Non-pigmented ciliary epithelial cell (primary cell): Measurements from ENCODE around the gene ZNF662.
A peak's percentile ranks its signal among the peaks of the same experiment; 100 is the strongest.

Experiments used
- DNase-seq: peaks from one replicate; pipeline ENCODE4 v3.0.0-alpha.2; 2010; ENCODE audit warnings: low read depth

Gene ZNF662

GRCh38 chr3:42936157-42936981, 30.4 kb downstream of the ZNF662 start:
- no peak for DNase-seq

GRCh38 chr3:42937334-42937733, 31.4 kb downstream of the ZNF662 start:
- no peak for DNase-seq

- DNase-seq, result no peak
These were observed 36.8 kb downstream of the ZNF662 start for GRCh38 chr3:42942693-42943092.

GRCh38 chr3:42946050-42946449, 40.1 kb downstream of the ZNF662 start:
- no peak for DNase-seq

- DNase-seq, result no peak
These were observed 51.6 kb downstream of the ZNF662 start for GRCh38 chr3:42957573-42957972.

GRCh38 chr3:42960282-42960681, 54.3 kb downstream of the ZNF662 start:
- no peak for DNase-seq

GRCh38 chr3:42960786-42961185, 54.8 kb downstream of the ZNF662 start:
- DNase-seq, result no peak

GRCh38 chr3:42961633-42962032, 55.7 kb downstream of the ZNF662 start:
- peak; percentile 8 for DNase-seq

GRCh38 chr3:42963269-42963668, 57.3 kb downstream of the ZNF662 start:
- DNase-seq, result no peak

GRCh38 chr3:42964266-42964665, 58.3 kb downstream of the ZNF662 start:
- no peak for DNase-seq
